ENCODE results near the gene PPP2R3B.

Gene PPP2R3B

DNA sequence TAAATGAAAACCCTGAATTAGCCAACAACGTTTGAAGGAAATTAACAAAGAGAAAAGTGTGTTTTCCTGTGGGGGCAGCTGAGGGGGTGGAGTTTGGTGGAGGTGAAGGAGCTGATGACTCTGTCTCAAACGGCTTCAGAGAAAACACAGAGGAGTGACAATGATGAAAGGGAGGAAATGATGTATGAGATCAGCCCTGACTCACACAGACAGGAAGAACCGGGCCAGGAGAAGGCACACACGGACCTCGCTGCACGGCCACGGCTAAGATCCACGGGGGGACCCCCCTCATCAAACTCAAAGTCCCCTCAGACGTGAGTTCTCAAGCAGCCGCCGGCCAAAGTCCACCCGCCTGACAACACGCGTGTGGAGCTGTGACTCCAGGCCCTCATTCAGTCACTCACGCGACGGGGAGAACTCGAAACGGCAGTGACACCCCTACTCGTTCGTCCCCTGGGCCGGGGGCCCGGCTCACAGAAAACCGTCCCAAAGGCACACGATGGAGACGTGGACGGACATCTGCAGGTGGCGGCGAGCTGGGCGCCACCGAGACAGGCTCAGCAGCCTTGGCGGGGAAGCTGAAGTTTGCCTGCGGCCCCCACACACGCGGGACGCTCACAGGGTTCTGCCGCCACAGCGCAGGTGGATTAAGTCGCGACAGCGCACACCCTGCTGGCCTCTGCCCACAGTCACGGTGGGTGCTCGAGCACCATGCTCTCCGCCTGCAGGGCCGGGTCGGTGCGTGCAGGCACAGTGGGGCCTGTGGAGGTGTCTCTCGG is 28.8 kb downstream of the PPP2R3B start:
- H3K27me3 ChIP-seq (ENCODE audit: insufficient read depth, poor library complexity, severe bottlenecking) = no peaks in the 10 kb centered on the region
- H3K27ac ChIP-seq (replicated peaks) = no peak overlapping the region
- DNase-seq (ENCODE audit: low read depth in 1 of 2, low spot score in 1 of 2) = no peak
- H3K4me3 ChIP-seq (replicated peaks; ENCODE audit: insufficient read depth, low read length) = no peak overlapping the region
- TF ChIP-seq, protein P1, sequence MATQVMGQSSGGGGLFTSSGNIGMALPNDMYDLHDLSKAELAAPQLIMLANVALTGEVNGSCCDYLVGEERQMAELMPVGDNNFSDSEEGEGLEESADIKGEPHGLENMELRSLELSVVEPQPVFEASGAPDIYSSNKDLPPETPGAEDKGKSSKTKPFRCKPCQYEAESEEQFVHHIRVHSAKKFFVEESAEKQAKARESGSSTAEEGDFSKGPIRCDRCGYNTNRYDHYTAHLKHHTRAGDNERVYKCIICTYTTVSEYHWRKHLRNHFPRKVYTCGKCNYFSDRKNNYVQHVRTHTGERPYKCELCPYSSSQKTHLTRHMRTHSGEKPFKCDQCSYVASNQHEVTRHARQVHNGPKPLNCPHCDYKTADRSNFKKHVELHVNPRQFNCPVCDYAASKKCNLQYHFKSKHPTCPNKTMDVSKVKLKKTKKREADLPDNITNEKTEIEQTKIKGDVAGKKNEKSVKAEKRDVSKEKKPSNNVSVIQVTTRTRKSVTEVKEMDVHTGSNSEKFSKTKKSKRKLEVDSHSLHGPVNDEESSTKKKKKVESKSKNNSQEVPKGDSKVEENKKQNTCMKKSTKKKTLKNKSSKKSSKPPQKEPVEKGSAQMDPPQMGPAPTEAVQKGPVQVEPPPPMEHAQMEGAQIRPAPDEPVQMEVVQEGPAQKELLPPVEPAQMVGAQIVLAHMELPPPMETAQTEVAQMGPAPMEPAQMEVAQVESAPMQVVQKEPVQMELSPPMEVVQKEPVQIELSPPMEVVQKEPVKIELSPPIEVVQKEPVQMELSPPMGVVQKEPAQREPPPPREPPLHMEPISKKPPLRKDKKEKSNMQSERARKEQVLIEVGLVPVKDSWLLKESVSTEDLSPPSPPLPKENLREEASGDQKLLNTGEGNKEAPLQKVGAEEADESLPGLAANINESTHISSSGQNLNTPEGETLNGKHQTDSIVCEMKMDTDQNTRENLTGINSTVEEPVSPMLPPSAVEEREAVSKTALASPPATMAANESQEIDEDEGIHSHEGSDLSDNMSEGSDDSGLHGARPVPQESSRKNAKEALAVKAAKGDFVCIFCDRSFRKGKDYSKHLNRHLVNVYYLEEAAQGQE (IDR thresholded peaks at IDR 0.05; ENCODE audit: insufficient replicate concordance, low read depth) = no peak
- TF ChIP-seq SPI1 (IDR thresholded peaks at IDR 0.05; ENCODE audit: borderline replicate concordance, low read depth) (no peak), GABPA (IDR thresholded peaks at IDR 0.05; ENCODE audit: low read depth) (no peak), POLR2AphosphoS5 (IDR thresholded peaks at IDR 0.05; ENCODE audit: low read depth) (no peak)
- TF ChIP-seq, protein P2, sequence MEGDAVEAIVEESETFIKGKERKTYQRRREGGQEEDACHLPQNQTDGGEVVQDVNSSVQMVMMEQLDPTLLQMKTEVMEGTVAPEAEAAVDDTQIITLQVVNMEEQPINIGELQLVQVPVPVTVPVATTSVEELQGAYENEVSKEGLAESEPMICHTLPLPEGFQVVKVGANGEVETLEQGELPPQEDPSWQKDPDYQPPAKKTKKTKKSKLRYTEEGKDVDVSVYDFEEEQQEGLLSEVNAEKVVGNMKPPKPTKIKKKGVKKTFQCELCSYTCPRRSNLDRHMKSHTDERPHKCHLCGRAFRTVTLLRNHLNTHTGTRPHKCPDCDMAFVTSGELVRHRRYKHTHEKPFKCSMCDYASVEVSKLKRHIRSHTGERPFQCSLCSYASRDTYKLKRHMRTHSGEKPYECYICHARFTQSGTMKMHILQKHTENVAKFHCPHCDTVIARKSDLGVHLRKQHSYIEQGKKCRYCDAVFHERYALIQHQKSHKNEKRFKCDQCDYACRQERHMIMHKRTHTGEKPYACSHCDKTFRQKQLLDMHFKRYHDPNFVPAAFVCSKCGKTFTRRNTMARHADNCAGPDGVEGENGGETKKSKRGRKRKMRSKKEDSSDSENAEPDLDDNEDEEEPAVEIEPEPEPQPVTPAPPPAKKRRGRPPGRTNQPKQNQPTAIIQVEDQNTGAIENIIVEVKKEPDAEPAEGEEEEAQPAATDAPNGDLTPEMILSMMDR (IDR thresholded peaks at IDR 0.05; ENCODE audit: insufficient read depth, low read length) = no peak

DNA sequence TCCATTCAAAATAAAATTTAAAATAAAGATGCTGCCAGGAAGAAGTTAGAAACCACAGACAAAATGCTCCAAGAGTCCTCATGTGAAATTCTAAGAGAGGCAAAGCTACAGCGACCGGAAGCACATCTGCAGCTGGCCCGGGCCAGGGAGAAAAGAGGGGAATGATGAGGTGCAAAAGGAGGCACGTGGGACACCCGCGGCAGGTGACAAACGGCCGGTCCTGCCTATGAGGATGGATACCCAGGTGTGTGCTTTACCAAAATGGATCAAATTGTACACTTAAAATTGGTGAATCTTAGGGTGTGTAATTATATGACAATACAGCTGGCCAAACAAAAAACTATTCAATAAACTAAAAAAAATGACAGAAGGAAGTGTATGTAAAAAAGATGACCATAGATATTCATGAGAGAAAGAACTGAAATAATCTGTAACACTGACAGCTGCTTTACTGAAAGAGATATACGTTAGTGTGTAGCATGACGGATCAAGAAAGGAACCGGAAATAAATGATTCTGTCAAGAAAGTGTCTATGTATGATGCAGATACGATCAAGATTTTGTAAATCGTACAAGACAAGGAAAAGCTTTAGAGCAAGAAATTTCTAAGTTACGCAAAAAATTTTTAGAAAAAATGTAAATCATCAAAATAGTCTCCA is 29.5 kb downstream of the PPP2R3B start:
- DNase-seq (ENCODE audit: low read depth in 1 of 2, low spot score in 1 of 2) = no peak
- Histone ChIP-seq H3K27me3 (ENCODE audit: insufficient read depth, poor library complexity, severe bottlenecking) (no peaks in the 10 kb centered on the region), H3K27ac (replicated peaks) (no peak overlapping the region), H3K4me3 (replicated peaks; ENCODE audit: insufficient read depth, low read length) (no peak overlapping the region)
- no peak for TF ChIP-seq GABPA (IDR thresholded peaks at IDR 0.05; ENCODE audit: low read depth)
- TF ChIP-seq POLR2AphosphoS5 (IDR thresholded peaks at IDR 0.05; ENCODE audit: low read depth) = no peak
- TF ChIP-seq, protein P2 (IDR thresholded peaks at IDR 0.05; ENCODE audit: insufficient read depth, low read length) = no peak
- TF ChIP-seq, protein P1 (IDR thresholded peaks at IDR 0.05; ENCODE audit: insufficient replicate concordance, low read depth) = no peak
- no peak for TF ChIP-seq SPI1 (IDR thresholded peaks at IDR 0.05; ENCODE audit: borderline replicate concordance, low read depth)

DNA sequence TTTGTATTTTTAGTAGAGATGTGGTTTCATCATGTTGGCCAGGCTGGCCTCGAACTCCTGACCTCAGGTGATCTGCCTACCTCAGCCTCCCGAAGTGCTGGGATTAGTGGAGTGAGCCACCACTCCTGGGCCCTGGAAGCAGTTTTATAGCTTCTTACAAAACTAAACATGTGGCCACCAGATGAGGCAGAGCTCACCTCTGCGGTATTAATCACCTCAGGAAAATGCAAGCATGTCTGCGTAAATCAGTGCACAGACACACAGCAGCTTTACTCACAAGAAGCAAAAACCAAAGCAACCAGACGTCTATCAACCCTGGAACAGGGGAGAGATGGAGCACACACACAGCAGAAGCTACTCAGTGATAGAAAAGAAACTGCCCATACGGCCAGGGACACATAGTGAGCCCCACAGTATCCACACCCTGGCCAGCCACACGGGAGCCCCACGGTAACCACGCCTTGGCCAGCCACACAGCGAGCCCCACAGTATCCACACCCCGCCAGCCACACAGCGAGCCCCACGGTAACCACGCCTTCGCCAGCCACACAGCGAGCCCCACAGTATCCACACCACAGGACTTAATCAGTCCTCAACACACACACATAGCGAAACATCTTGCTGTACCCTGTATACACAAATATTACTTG is 30.2 kb downstream of the PPP2R3B start:
- no peaks in the 10 kb centered on the region for H3K27me3 ChIP-seq (ENCODE audit: insufficient read depth, poor library complexity, severe bottlenecking)
- DNase-seq (ENCODE audit: low read depth in 1 of 2, low spot score in 1 of 2) = no peak
- no peak overlapping the region for H3K4me3 ChIP-seq (replicated peaks; ENCODE audit: insufficient read depth, low read length)
- TF ChIP-seq POLR2AphosphoS5 (IDR thresholded peaks at IDR 0.05; ENCODE audit: low read depth) = no peak
- TF ChIP-seq, protein P2 (IDR thresholded peaks at IDR 0.05; ENCODE audit: insufficient read depth, low read length) = no peak
- TF ChIP-seq GABPA (IDR thresholded peaks at IDR 0.05; ENCODE audit: low read depth) = no peak
- TF ChIP-seq, protein P1 (IDR thresholded peaks at IDR 0.05; ENCODE audit: insufficient replicate concordance, low read depth) = no peak
- no peak for TF ChIP-seq SPI1 (IDR thresholded peaks at IDR 0.05; ENCODE audit: borderline replicate concordance, low read depth)
- no peak overlapping the region for H3K27ac ChIP-seq (replicated peaks)

Measured in HL-60 (cell line).